ENCODE results near the gene NPR1.

The NPR1 gene

DNA sequence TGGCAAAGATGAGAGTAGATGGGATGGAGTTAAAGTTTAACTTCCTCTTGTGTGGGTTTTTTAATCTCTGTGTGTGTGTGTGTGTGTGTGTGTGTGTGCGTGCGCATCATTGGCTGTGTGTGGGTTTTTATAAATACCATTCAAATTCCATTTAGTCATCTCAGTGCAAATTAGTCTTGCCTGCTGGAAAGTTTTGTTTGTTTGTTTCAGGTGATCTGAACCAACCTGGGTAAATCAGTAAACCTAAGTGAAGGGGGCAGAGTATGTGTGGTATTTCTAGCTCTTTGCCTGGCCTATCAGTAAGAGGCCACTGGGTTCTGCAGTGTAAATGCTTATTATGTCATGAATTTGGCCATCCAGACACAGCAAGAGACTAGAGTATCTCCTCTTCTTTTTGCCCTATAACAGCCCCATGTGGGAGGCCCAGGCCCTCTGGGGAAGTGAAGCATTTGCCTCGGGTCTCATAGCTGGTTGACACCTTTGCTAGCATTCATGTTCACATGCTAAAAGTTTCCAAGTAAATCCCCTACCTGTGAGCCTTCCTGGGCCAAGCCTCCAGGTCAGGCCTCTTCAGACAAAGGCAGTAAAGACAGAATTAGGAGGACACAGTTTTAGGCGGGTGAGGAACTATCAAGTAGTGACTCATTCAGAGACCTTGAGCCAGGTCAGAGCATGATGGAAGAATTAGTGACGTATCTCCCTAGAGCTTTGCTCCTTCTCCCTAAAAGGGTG is 64.1 kb downstream of the NPR1 start:
- TF ChIP-seq, protein P1, sequence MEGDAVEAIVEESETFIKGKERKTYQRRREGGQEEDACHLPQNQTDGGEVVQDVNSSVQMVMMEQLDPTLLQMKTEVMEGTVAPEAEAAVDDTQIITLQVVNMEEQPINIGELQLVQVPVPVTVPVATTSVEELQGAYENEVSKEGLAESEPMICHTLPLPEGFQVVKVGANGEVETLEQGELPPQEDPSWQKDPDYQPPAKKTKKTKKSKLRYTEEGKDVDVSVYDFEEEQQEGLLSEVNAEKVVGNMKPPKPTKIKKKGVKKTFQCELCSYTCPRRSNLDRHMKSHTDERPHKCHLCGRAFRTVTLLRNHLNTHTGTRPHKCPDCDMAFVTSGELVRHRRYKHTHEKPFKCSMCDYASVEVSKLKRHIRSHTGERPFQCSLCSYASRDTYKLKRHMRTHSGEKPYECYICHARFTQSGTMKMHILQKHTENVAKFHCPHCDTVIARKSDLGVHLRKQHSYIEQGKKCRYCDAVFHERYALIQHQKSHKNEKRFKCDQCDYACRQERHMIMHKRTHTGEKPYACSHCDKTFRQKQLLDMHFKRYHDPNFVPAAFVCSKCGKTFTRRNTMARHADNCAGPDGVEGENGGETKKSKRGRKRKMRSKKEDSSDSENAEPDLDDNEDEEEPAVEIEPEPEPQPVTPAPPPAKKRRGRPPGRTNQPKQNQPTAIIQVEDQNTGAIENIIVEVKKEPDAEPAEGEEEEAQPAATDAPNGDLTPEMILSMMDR (IDR thresholded peaks at IDR 0.05; ENCODE audit: low read depth, low read length, poor library complexity, severe bottlenecking): no peak
- TF ChIP-seq EZH2phosphoT487 (IDR thresholded peaks at IDR 0.05; ENCODE audit: borderline replicate concordance, low read length): no peak
- Histone ChIP-seq H3K4me2 (ENCODE audit: low read length) (no peak overlapping the region), H3K79me2 (ENCODE audit: control insufficient read depth, low read length) (no peaks in the 10 kb centered on the region), H4K20me1 (ENCODE audit: control insufficient read depth, insufficient read depth, low read depth, low read length) (no peaks in the 10 kb centered on the region), H3K9me2 (replicated peaks; ENCODE audit: control insufficient read depth, low read length) (no peaks in the 10 kb centered on the region), H3K9me3 (ENCODE audit: control insufficient read depth, insufficient read depth, low read length) (no peaks in the 10 kb centered on the region), H3F3A (ENCODE audit: control insufficient read depth, insufficient read depth) (peaks cover under 1% of the 10 kb centered on the region), H3K4me3 (ENCODE audit: low read length) (no peak overlapping the region), H3K27me3 (ENCODE audit: control insufficient read depth, low read length) (no peaks in the 10 kb centered on the region), H3K27ac (ENCODE audit: low read depth, low read length) (no peak overlapping the region), H3K4me1 (ENCODE audit: control insufficient read depth, low read length) (peaks cover 10% of the 10 kb centered on the region), H3K36me3 (ENCODE audit: control insufficient read depth, low read length) (peaks cover 65% of the 10 kb centered on the region)
